Left colon (tissue), 2 donors: ENCODE results near the gene PVALB. TPM values are rescaled to one million over a fixed set of nuclear protein-coding genes. Genes with fewer than 3 reads are reported as not detected.

Experiments used
- ATAC-seq: fragments of 200-7000 bp; cut with Tn5 transposase; one replicate; pipeline ENCODE4 v1.9.1; 2020; ENCODE audit warnings: mild to moderate bottlenecking, moderate library complexity
- DNase-seq, 2 donors: peaks; one replicate each; pipeline ENCODE4 v3.0.0-alpha.2; 2020
- intact Hi-C, 2 donors: fragments of 100-400 bp; cut with DNase I in 1 of 2; cut with micrococcal nuclease in 1 of 2; formaldehyde crosslinking; loops; one replicate each; pipeline versions ENCODE4 v1.11.2 to v1.14.0; 2022; cut with DNase I, micrococcal nuclease
- total RNA-seq, 2 donors: library from RNA; stranded (reverse); fragmentation: NEBNext Ultra II Directional; extraction: Animal tissue kit (Norgen Biotek cat#: 25700); gene quantifications; one replicate each; pipeline ENCODE4 v1.2.1, GENCODE V29; 2021
- donor health status: DM: no; HTN: no; CAD: no.
- donor health status: DM: yes; HTN: yes; CAD: no.

PVALB gene
- total RNA-seq, 2 donors from 2014 or later, result not detected

- DNase-seq, result no peak
- no peak for ATAC-seq
- intact Hi-C loops, result no loop called here
These were observed 5.7 kb upstream of the PVALB start for GRCh38 chr22:36822581-36822980.

- ATAC-seq, result no peak
- no peak for DNase-seq
- intact Hi-C loops, result no loop called here
These were observed 2.3 kb upstream of the PVALB start for GRCh38 chr22:36819112-36819511.

GRCh38 chr22:36818010-36818642 is 1.3 kb upstream of the PVALB start:
- DNase-seq, result no peak
- intact Hi-C loops, result no loop called here
- ATAC-seq, result no peak

- intact Hi-C loops, result no loop called here
- DNase-seq (no peak), ATAC-seq (no peak)
These were observed 652 bp upstream of the PVALB start for GRCh38 chr22:36817525-36817848.

- intact Hi-C loops, result no loop called here
- DNase-seq, result no peak
- ATAC-seq, result no peak
These were observed 548 bp downstream of the PVALB start for GRCh38 chr22:36816339-36816635.

GRCh38 chr22:36815558-36816338 is 1.1 kb downstream of the PVALB start:
- ATAC-seq, result no peak
- no peak for DNase-seq
- intact Hi-C loops, result no loop called here

- intact Hi-C loops, result no loop called here
- DNase-seq, result no peak
- ATAC-seq, result no peak
These were observed 2.0 kb downstream of the PVALB start for GRCh38 chr22:36814801-36815200.

GRCh38 chr22:36811094-36811800 is 5.6 kb downstream of the PVALB start:
- ATAC-seq, result no peak
- DNase-seq, result no peak
- intact Hi-C loops, result no loop called here

GRCh38 chr22:36809351-36809750 is 7.5 kb downstream of the PVALB start:
- DNase-seq (no peak), ATAC-seq (no peak)
- intact Hi-C loops, result no loop called here

- DNase-seq, result no peak
- intact Hi-C loops, result no loop called here
- no peak for ATAC-seq
These were observed 8.0 kb downstream of the PVALB start for GRCh38 chr22:36808721-36809344.

GRCh38 chr22:36807627-36808026 is 9.2 kb downstream of the PVALB start:
- DNase-seq (no peak), ATAC-seq (no peak)
- intact Hi-C loops, result no loop called here

- DNase-seq, result no peak
- no peak for ATAC-seq
- intact Hi-C loops, result no loop called here
These were observed 10.0 kb downstream of the PVALB start for GRCh38 chr22:36806835-36807234.

GRCh38 chr22:36803358-36803757 is 13.5 kb downstream of the PVALB start:
- ATAC-seq (no peak), DNase-seq (no peak)
- intact Hi-C loops, result no loop called here

- intact Hi-C loops, result no loop called here
- ATAC-seq, result no peak
These were observed 18.2 kb downstream of the PVALB start for GRCh38 chr22:36798674-36799066.

GRCh38 chr22:36797911-36798673 is 18.7 kb downstream of the PVALB start:
- DNase-seq (no peak), ATAC-seq (no peak)
- intact Hi-C loops, result no loop called here

More at GRCh38 chr22:36798674-36799066, 18.2 kb downstream of the PVALB start:
- no peak for DNase-seq

- intact Hi-C loops, result no loop called here
- ATAC-seq (no peak), DNase-seq (no peak)
These were observed 19.5 kb downstream of the PVALB start for GRCh38 chr22:36797374-36797773.

- no peak for DNase-seq
- intact Hi-C loops, result no loop called here
- no peak for ATAC-seq
These were observed 20.2 kb downstream of the PVALB start for GRCh38 chr22:36796552-36797175.

GRCh38 chr22:36795633-36796032 is 21.2 kb downstream of the PVALB start:
- intact Hi-C loops, result no loop called here
- DNase-seq (no peak), ATAC-seq (no peak)

- intact Hi-C loops, result no loop called here
- DNase-seq (no peak), ATAC-seq (no peak)
These were observed 26.2 kb downstream of the PVALB start for GRCh38 chr22:36790648-36791047.
